GM12891 (cell line): ENCODE results near the gene HIC1.

Source experiments
- POLR2A ChIP-seq: IDR thresholded peaks from 2 replicates; pipeline ENCODE4 v1.6.1; 2011; ENCODE audit warnings: low read depth, low read length, control low read depth
- POLR2AphosphoS5 ChIP-seq: IDR thresholded peaks from 2 replicates; pipeline ENCODE4 v1.6.1; 2011; ENCODE audit warnings: low read depth, low read length, control low read depth

DNA sequence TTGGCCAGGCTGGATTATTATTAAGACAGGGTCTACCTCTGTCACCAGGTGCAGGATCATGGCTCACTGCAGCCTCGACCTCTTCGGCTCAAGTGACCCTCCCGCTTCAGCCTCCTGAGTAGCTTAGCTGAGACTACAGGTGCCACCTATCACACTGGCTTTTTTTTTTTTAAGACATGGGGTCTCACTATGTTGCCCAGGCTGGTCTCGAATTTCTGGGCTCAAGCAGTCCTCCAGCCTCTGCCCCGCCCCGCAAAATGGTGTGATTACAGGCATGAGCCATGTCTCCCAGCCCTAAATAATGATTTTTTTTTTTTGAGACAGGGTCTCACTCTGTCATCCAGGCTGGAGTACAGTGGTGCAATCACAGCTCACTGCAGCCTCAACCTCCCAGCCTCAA is 7.3 kb upstream of the HIC1 start:
- TF ChIP-seq POLR2A (no peak), POLR2AphosphoS5 (no peak)
